HCT116 (cell line): ENCODE results near the gene FOXK1. TPM values are rescaled to one million over a fixed set of nuclear protein-coding genes. Genes with fewer than 3 reads are reported as not detected.

Experiments
- ATAC-seq: fragments of 200-7000 bp; cut with Tn5 transposase; 2 replicates; pipeline ENCODE4 v1.9.1; 2020; ENCODE audit warnings: mild to moderate bottlenecking, moderate library complexity
- BruUV-seq: library from RNA; stranded (reverse); fragments of 400-500 nt; replicated peaks from 2 replicates; lab custom pipeline; 2021; lab: Mats Ljungman, UMichigan
- CTCF ChIA-PET: fragments of 300-600 bp; sonication (Branson Sonifier 250); formaldehyde crosslinking; loops from one replicate; lab custom pipeline; 2021; ENCODE audit warnings: antibody characterized with exemption; lab: Charles Lee
- POLR2A ChIA-PET: fragments of 300-600, 350-600 bp; sonication (Branson Sonifier 250); formaldehyde crosslinking; loops from one replicate; lab custom pipeline; 2021; ENCODE audit warnings: antibody characterized with exemption; lab: Charles Lee
- RAD21 ChIA-PET, 2 experiments: fragments of 300-600 bp; sonication (Branson Sonifier 250); formaldehyde crosslinking; loops; one replicate each; lab custom pipeline; 2023; ENCODE audit warnings: low total read pairs in 2 of 2; ENCODE audit not compliant: uncharacterized antibody in 2 of 2, unreplicated experiment in 2 of 2, low non-redundant PET in 1 of 2; lab: Charles Lee
- DNase-seq: peaks from one replicate; pipeline ENCODE4 v3.0.0-alpha.2; 2010; ENCODE audit warnings: low read depth, low spot score
- H2AFZ ChIP-seq: fragments of 200-600 bp; shearing (Covaris generic), sonication (generic); 2 replicates; pipeline ENCODE4 v1.6.1; 2017; ENCODE audit warnings: low read depth, mixed run types, mixed read lengths, antibody characterized with exemption, low read length; ENCODE audit not compliant: poor library complexity, severe bottlenecking
- H3K27ac ChIP-seq: 2 replicates; pipeline ENCODE4 v1.5.1; 2012; ENCODE audit warnings: low read depth, low read length
- H3K27me3 ChIP-seq: fragments of 200-600 bp; sonication (generic); 2 replicates; pipeline ENCODE4 v1.6.1; 2016; ENCODE audit warnings: mixed run types, low read length, mixed read lengths; ENCODE audit not compliant: insufficient read depth
- H3K36me3 ChIP-seq, 2 experiments: fragments of 200-500 bp in 1 of 2; fragments of 200-600 bp in 1 of 2; sonication (Bioruptor generic) in 1 of 2; sonication (generic) in 1 of 2; 2 replicates each; pipeline versions ENCODE4 v1.5.1 to v1.6.1; 2014 to 2016; ENCODE audit warnings: low read length in 2 of 2, inconsistent platforms in 1 of 2, mixed read lengths in 1 of 2, mixed run types in 1 of 2; ENCODE audit not compliant: insufficient read depth in 2 of 2, control insufficient read depth in 1 of 2
- H3K4me1 ChIP-seq, 2 experiments: fragments of 200-600 bp in 1 of 2; sonication (generic) in 1 of 2; 2 replicates each; pipeline versions ENCODE4 v1.5.1 to v1.6.1; 2012 to 2017; ENCODE audit warnings: low read length in 2 of 2, inconsistent platforms in 1 of 2, mild to moderate bottlenecking in 1 of 2, mixed read lengths in 1 of 2, mixed run types in 1 of 2, moderate library complexity in 1 of 2; ENCODE audit not compliant: insufficient read depth in 2 of 2, control insufficient read depth in 1 of 2
- H3K4me2 ChIP-seq: fragments of 200-600 bp; sonication (generic); 2 replicates; pipeline ENCODE4 v1.6.1; 2017; ENCODE audit warnings: mixed run types, low read length, mixed read lengths
- H3K4me3 ChIP-seq, 2 experiments: fragments of 200-600 bp in 1 of 2; sonication (generic) in 1 of 2; replicated peaks in 1 of 2; 2 replicates each; pipeline ENCODE4 v1.5.1; 2011 to 2016; ENCODE audit warnings: low read length in 2 of 2, control low read depth in 1 of 2, low read depth in 1 of 2, mild to moderate bottlenecking in 1 of 2, mixed read lengths in 1 of 2, mixed run types in 1 of 2
- H3K79me2 ChIP-seq: fragments of 200-600 bp; sonication (generic); 2 replicates; pipeline ENCODE4 v1.6.1; 2017; ENCODE audit warnings: mild to moderate bottlenecking, mixed run types, low read length, moderate library complexity, mixed read lengths; ENCODE audit not compliant: insufficient read depth
- H3K9ac ChIP-seq: fragments of 200-600 bp; sonication (generic); 2 replicates; pipeline ENCODE4 v1.6.1; 2016; ENCODE audit warnings: low read length, mixed read lengths
- H3K9me2 ChIP-seq: fragments of 200-600 bp; sonication (generic), shearing (Covaris generic); 2 replicates; pipeline ENCODE4 v1.6.1; 2017; ENCODE audit warnings: mixed run types, mild to moderate bottlenecking, moderate library complexity; ENCODE audit not compliant: insufficient read depth
- H3K9me3 ChIP-seq, 2 experiments: fragments of 200-500 bp in 1 of 2; fragments of 200-600 bp in 1 of 2; sonication (Bioruptor generic) in 1 of 2; sonication (generic) in 1 of 2; 2 replicates each; pipeline ENCODE4 v1.6.1; 2014 to 2017; ENCODE audit warnings: low read length in 2 of 2, mixed read lengths in 2 of 2, inconsistent platforms in 1 of 2, low read depth in 1 of 2, mild to moderate bottlenecking in 1 of 2, mixed run types in 1 of 2, moderate library complexity in 1 of 2; ENCODE audit not compliant: control insufficient read depth in 1 of 2, insufficient read depth in 1 of 2
- H4K20me1 ChIP-seq: fragments of 200-600 bp; sonication (generic), shearing (Covaris generic); 2 replicates; pipeline ENCODE4 v1.6.1; 2017; ENCODE audit warnings: mixed run types, mild to moderate bottlenecking, moderate library complexity; ENCODE audit not compliant: insufficient read depth
- ELF1 ChIP-seq: IDR thresholded peaks from 2 replicates; pipeline ENCODE4 v1.6.1; 2012; ENCODE audit warnings: low read depth, borderline replicate concordance
- EZH2 ChIP-seq: fragments of 200-600 bp; sonication (generic); IDR thresholded peaks from 2 replicates; pipeline ENCODE4 v1.6.1; 2017; ENCODE audit warnings: antibody characterized with exemption, mixed run types
- FOSL1 ChIP-seq: IDR thresholded peaks from 2 replicates; pipeline ENCODE4 v1.6.1; 2012; ENCODE audit warnings: low read depth
- MAX ChIP-seq: IDR thresholded peaks from 2 replicates; pipeline ENCODE4 v1.6.1; 2012
- POLR2A ChIP-seq: IDR thresholded peaks from 2 replicates; pipeline ENCODE4 v1.7.0; 2011; ENCODE audit warnings: borderline replicate concordance; ENCODE audit not compliant: insufficient read depth, insufficient read length; ENCODE audit errors: extremely low read depth
- POLR2AphosphoS5 ChIP-seq: IDR thresholded peaks from 2 replicates; pipeline ENCODE4 v1.6.1; 2011; ENCODE audit warnings: mild to moderate bottlenecking, low read depth, low read length, moderate library complexity
- SIN3A ChIP-seq: IDR thresholded peaks from 2 replicates; pipeline ENCODE4 v1.6.1; 2012; ENCODE audit warnings: low read depth
- YY1 ChIP-seq: IDR thresholded peaks from 2 replicates; pipeline ENCODE4 v1.6.1; 2011; ENCODE audit warnings: low read length, low read depth, moderate library complexity, mild to moderate bottlenecking; ENCODE audit not compliant: insufficient replicate concordance; ENCODE audit errors: extremely low read depth
- intact Hi-C: fragments of 100-400 bp; cut with micrococcal nuclease; formaldehyde crosslinking; loops from 2 replicates; pipeline ENCODE4 v1.10.0; 2022
- total RNA-seq: library from RNA; stranded (reverse); gene quantifications from one replicate; pipeline ENCODE4 v1.2.1, GENCODE V29; 2021; ENCODE audit not compliant: unreplicated experiment

The FOXK1 gene
- total RNA-seq, 1 experiment from 2014 or later = 60.5 TPM

DNA sequence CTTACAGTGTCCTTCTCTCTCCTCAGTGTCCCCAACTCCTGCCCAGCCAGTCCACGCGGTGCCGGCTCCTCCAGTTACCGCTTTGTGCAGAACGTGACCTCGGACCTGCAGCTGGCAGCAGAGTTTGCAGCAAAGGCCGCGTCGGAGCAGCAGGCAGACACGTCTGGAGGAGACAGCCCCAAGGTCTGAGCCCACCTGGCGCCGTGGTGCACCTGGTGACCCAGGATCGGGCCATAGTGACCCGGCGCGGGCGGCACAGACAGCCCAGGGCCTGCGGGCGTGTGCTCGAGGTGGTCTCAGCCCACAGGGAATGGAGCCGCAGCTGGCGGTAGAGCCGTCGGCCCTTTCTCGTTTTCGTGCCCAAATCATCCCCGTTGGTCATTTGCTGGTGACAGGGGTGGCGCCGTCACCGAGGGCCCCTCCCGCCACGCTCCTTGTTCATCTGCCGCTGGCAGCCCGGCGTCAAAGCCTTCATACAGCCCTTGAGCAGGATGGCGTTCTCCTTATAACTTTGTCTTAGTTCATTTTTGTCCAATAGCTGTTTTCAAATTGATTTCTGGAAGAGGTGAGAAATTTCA is 72.4 kb downstream of the FOXK1 start:
- no peaks in the 10 kb centered on the region for H3K9me3 ChIP-seq
- ChIA-PET RAD21 (no interaction called here), CTCF (interaction anchor here (1.7 kb wide), 1 partner anchor 122 kb away, joined by 6 read pairs; no protein-coding TSS in a partner anchor), POLR2A (no interaction called here)
- no peak overlapping the region for H3K4me2 ChIP-seq
- no peak for ATAC-seq
- intact Hi-C loops = loop anchor here (1.0 to 5.0 kb wide), 2 partner anchors 122 to 143 kb away; no protein-coding TSS in a partner anchor
- no peak overlapping the region for H3K9ac ChIP-seq
- BruUV-seq = no TSS peak
- H3K4me1 ChIP-seq = peaks cover 0 to 9% of the 10 kb centered on the region in 2 experiments; a peak in 1 of 4 replicates
- no peak overlapping the region for H2AFZ ChIP-seq
- no peak overlapping the region for H3K4me3 ChIP-seq
- peaks cover 20 to 24% of the 10 kb centered on the region in 2 experiments for H3K36me3 ChIP-seq
- no peak for TF ChIP-seq ELF1
- TF ChIP-seq YY1 = no peak
- TF ChIP-seq SIN3A = no peak
- no peak for TF ChIP-seq POLR2A
- TF ChIP-seq EZH2 = no peak
- no peak for TF ChIP-seq POLR2AphosphoS5
- TF ChIP-seq, all 23 proteins: peak for 0
- Histone ChIP-seq H3K79me2 (peaks cover 29% of the 10 kb centered on the region), H3K9me2 (no peaks in the 10 kb centered on the region), H4K20me1 (no peaks in the 10 kb centered on the region), H3K27me3 (no peaks in the 10 kb centered on the region), H3K27ac (no peak overlapping the region)
- no peak for DNase-seq

DNA sequence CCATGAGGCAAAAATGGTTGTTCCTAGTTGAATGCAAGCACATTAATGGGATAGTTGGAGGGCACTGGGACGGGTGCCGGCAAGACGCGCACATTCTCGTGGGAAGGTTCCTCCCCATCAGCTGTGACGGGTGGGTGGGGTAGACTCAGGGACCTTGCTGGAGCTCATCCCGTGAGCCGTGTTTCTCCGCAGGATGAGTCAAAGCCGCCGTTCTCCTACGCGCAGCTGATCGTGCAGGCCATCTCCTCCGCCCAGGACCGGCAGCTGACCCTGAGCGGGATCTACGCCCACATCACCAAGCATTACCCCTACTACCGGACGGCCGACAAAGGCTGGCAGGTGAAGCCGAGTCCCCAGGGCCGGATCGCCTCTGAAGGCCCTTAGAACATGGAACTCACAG is 73.0 kb downstream of the FOXK1 start:
- peaks cover 24 to 26% of the 10 kb centered on the region in 2 experiments for H3K36me3 ChIP-seq
- no peak overlapping the region for H3K9ac ChIP-seq
- H3K27ac ChIP-seq = no peak overlapping the region
- no peak overlapping the region for H2AFZ ChIP-seq
- no peak overlapping the region for H3K4me3 ChIP-seq
- H3K9me3 ChIP-seq = no peaks in the 10 kb centered on the region
- TF ChIP-seq MAX = no peak
- no peak for TF ChIP-seq POLR2A
- TF ChIP-seq POLR2AphosphoS5 = no peak
- no peak for TF ChIP-seq FOSL1
- ChIA-PET POLR2A (no interaction called here), CTCF (interaction anchor here (1.7 kb wide), 1 partner anchor 123 kb away, joined by 6 read pairs; no protein-coding TSS in a partner anchor), RAD21 (no interaction called here)
- BruUV-seq = no TSS peak
- H3K27me3 ChIP-seq = no peaks in the 10 kb centered on the region
- no peaks in the 10 kb centered on the region for H3K9me2 ChIP-seq
- peaks cover 23% of the 10 kb centered on the region for H3K79me2 ChIP-seq
- no peak overlapping the region for H3K4me2 ChIP-seq
- no peak for ATAC-seq
- no peak for DNase-seq
- H4K20me1 ChIP-seq = no peaks in the 10 kb centered on the region
- intact Hi-C loops = no loop called here
- H3K4me1 ChIP-seq = peaks cover 0 to 9% of the 10 kb centered on the region in 2 experiments; a peak in 1 of 4 replicates
